Measurements from ENCODE around the gene FGF3.

Gene FGF3

GRCh38 chr11:69862331-69862771 lies 43.1 kb upstream of the FGF3 start:
- Histone ChIP-seq H2AFZ (ENCODE audit: low read depth, low read length, severe bottlenecking) (no peak overlapping the region), H3K9me3 (ENCODE audit: insufficient read depth, low read length) (no peaks in the 10 kb centered on the region), H3K9ac (ENCODE audit: low read length) (no peak overlapping the region), H3K36me3 (ENCODE audit: low read length) (no peaks in the 10 kb centered on the region), H3K79me2 (ENCODE audit: insufficient read depth, low read length) (no peaks in the 10 kb centered on the region), H3K4me2 (ENCODE audit: low read depth, low read length, poor library complexity, severe bottlenecking) (no peak overlapping the region), H3K27me3 (ENCODE audit: low read length) (no peaks in the 10 kb centered on the region), H3F3A (ENCODE audit: insufficient read depth) (no peaks in the 10 kb centered on the region), H3K27ac (ENCODE audit: low read depth, low read length) (no peak overlapping the region), H3K4me3 (ENCODE audit: insufficient read depth, low read length, poor library complexity, severe bottlenecking) (no peak overlapping the region), H4K20me1 (ENCODE audit: low read depth, low read length) (no peaks in the 10 kb centered on the region), H3K9me2 (replicated peaks; ENCODE audit: insufficient read depth, low read length) (no peaks in the 10 kb centered on the region)
- no peak for TF ChIP-seq EZH2phosphoT487 (conservative IDR thresholded peaks at IDR 0.05; ENCODE audit: low read length)
- TF ChIP-seq CTCF (IDR thresholded peaks at IDR 0.05; ENCODE audit: insufficient read depth, low read length, poor library complexity, severe bottlenecking) = no peak

GRCh38 chr11:69861901-69862300 lies 42.7 kb upstream of the FGF3 start:
- H3K36me3 ChIP-seq (ENCODE audit: low read length) = no peaks in the 10 kb centered on the region
- TF ChIP-seq EZH2phosphoT487 (conservative IDR thresholded peaks at IDR 0.05; ENCODE audit: low read length) (no peak), CTCF (IDR thresholded peaks at IDR 0.05; ENCODE audit: insufficient read depth, low read length, poor library complexity, severe bottlenecking) (no peak)
- H3K9me2 ChIP-seq (replicated peaks; ENCODE audit: insufficient read depth, low read length) = no peaks in the 10 kb centered on the region
- H3K27me3 ChIP-seq (ENCODE audit: low read length) = no peaks in the 10 kb centered on the region
- no peaks in the 10 kb centered on the region for H3K79me2 ChIP-seq (ENCODE audit: insufficient read depth, low read length)
- H3K4me3 ChIP-seq (ENCODE audit: insufficient read depth, low read length, poor library complexity, severe bottlenecking) = no peak overlapping the region
- no peak overlapping the region for H3K27ac ChIP-seq (ENCODE audit: low read depth, low read length)
- H3K9ac ChIP-seq (ENCODE audit: low read length) = no peak overlapping the region
- no peaks in the 10 kb centered on the region for H4K20me1 ChIP-seq (ENCODE audit: low read depth, low read length)
- H3F3A ChIP-seq (ENCODE audit: insufficient read depth) = no peaks in the 10 kb centered on the region
- no peaks in the 10 kb centered on the region for H3K9me3 ChIP-seq (ENCODE audit: insufficient read depth, low read length)
- H2AFZ ChIP-seq (ENCODE audit: low read depth, low read length, severe bottlenecking) = no peak overlapping the region
- H3K4me2 ChIP-seq (ENCODE audit: low read depth, low read length, poor library complexity, severe bottlenecking) = no peak overlapping the region

- H3K4me3 ChIP-seq (ENCODE audit: insufficient read depth, low read length, poor library complexity, severe bottlenecking) = no peak overlapping the region
- no peaks in the 10 kb centered on the region for H3K27me3 ChIP-seq (ENCODE audit: low read length)
- no peaks in the 10 kb centered on the region for H3F3A ChIP-seq (ENCODE audit: insufficient read depth)
- H2AFZ ChIP-seq (ENCODE audit: low read depth, low read length, severe bottlenecking) = no peak overlapping the region
- H3K9me2 ChIP-seq (replicated peaks; ENCODE audit: insufficient read depth, low read length) = no peaks in the 10 kb centered on the region
- H3K9ac ChIP-seq (ENCODE audit: low read length) = no peak overlapping the region
- H3K36me3 ChIP-seq (ENCODE audit: low read length) = no peaks in the 10 kb centered on the region
- TF ChIP-seq CTCF (IDR thresholded peaks at IDR 0.05; ENCODE audit: insufficient read depth, low read length, poor library complexity, severe bottlenecking) (no peak), EZH2phosphoT487 (conservative IDR thresholded peaks at IDR 0.05; ENCODE audit: low read length) (no peak)
- no peaks in the 10 kb centered on the region for H4K20me1 ChIP-seq (ENCODE audit: low read depth, low read length)
- H3K4me2 ChIP-seq (ENCODE audit: low read depth, low read length, poor library complexity, severe bottlenecking) = no peak overlapping the region
- H3K79me2 ChIP-seq (ENCODE audit: insufficient read depth, low read length) = no peaks in the 10 kb centered on the region
- no peaks in the 10 kb centered on the region for H3K9me3 ChIP-seq (ENCODE audit: insufficient read depth, low read length)
- no peak overlapping the region for H3K27ac ChIP-seq (ENCODE audit: low read depth, low read length)
Observed at GRCh38 chr11:69860796-69861445, 41.7 kb upstream of the FGF3 start.

All from SU-DHL-6 (cell line).